ENCODE data around the gene GPRC5C. TPM values are rescaled to one million over a fixed set of nuclear protein-coding genes. Genes with fewer than 3 reads are reported as not detected.
A peak's percentile ranks its signal among the peaks of the same experiment; 100 is the strongest.

The GPRC5C gene
- total RNA-seq, 4 donors from 2014 or later, result 11.3 to 27.2 (median 14.3) TPM

- H3K9me3 ChIP-seq, result no peaks in the 10 kb centered on the region
- H3K27me3 ChIP-seq, result peaks cover 26% of the 10 kb centered on the region
- no peaks in the 10 kb centered on the region for H3K36me3 ChIP-seq
- no peak overlapping the region for H3K27ac ChIP-seq
- ATAC-seq, result no peak
- H3K4me3 ChIP-seq, result no peak overlapping the region
- WGBS, 2 donors (ENCODE audit: low coverage in 1 of 2), result 37 to 49% methylated on average over 3 to 8 of the region's 11 CpGs
- TF ChIP-seq, protein P1, sequence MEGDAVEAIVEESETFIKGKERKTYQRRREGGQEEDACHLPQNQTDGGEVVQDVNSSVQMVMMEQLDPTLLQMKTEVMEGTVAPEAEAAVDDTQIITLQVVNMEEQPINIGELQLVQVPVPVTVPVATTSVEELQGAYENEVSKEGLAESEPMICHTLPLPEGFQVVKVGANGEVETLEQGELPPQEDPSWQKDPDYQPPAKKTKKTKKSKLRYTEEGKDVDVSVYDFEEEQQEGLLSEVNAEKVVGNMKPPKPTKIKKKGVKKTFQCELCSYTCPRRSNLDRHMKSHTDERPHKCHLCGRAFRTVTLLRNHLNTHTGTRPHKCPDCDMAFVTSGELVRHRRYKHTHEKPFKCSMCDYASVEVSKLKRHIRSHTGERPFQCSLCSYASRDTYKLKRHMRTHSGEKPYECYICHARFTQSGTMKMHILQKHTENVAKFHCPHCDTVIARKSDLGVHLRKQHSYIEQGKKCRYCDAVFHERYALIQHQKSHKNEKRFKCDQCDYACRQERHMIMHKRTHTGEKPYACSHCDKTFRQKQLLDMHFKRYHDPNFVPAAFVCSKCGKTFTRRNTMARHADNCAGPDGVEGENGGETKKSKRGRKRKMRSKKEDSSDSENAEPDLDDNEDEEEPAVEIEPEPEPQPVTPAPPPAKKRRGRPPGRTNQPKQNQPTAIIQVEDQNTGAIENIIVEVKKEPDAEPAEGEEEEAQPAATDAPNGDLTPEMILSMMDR (IDR thresholded peaks at IDR 0.05), result peak; percentile 78 to 86 (median 82)
- no peak for TF ChIP-seq POLR2A (IDR thresholded peaks at IDR 0.05)
- H3K4me1 ChIP-seq, result no peaks in the 10 kb centered on the region
Measured at GRCh38 chr17:74493331-74493833, 61.5 kb downstream of the GPRC5C start.

Small RNA genes lying within 50 kb of the gene (small RNA-seq; reads per million reads assigned to genes)
- 0 to 0.55 (median 0.19) reads per million in 4 donors for gene RNA5SP448

Other genes starting within 250 kb of the GPRC5C start
- 100 to 1,000 TPM; 407 to 628 (median 526) TPM for gene RPL38, start 228.4 kb upstream of the GPRC5C start, total RNA-seq
- gene TTYH2, start 218.5 kb upstream of the GPRC5C start, total RNA-seq, result 1 to 10 TPM; 5.5 to 7.7 (median 6.3) TPM
- gene DNAI2, start 157.9 kb upstream of the GPRC5C start, total RNA-seq, result not detected
- 1 to 10 TPM in 2 of 4 donors, under 1 TPM in 2; 0.81 to 2.1 (median 1.5) TPM for gene KIF19, start 105.9 kb upstream of the GPRC5C start, total RNA-seq
- not detected for gene BTBD17, start 70.2 kb upstream of the GPRC5C start, total RNA-seq
- 1 to 10 TPM in 1 of 4 donors, not detected in 3; 1.1 TPM for gene GPR142, start 64.6 kb upstream of the GPRC5C start, total RNA-seq
- 1 to 10 TPM; 2.0 to 5.8 (median 3.1) TPM for gene CD300A, start 34.5 kb downstream of the GPRC5C start, total RNA-seq
- 1 to 10 TPM in 1 of 4 donors, under 1 TPM in 1, not detected in 2; 0.67 to 1.0 TPM for gene CD300LB, start 99.4 kb downstream of the GPRC5C start, total RNA-seq
- 1 to 10 TPM in 1 of 4 donors, under 1 TPM in 1, not detected in 2; 0.54 to 2.3 TPM for gene CD300C, start 114.0 kb downstream of the GPRC5C start, total RNA-seq
- gene CD300H, start 135.4 kb downstream of the GPRC5C start, total RNA-seq, result not detected
- not detected for gene CD300LD, start 160.2 kb downstream of the GPRC5C start, total RNA-seq
- 1 to 10 TPM in 1 of 4 donors, under 1 TPM in 3; 0.16 to 3.9 (median 0.41) TPM for gene CD300E, start 191.7 kb downstream of the GPRC5C start, total RNA-seq